K562 (cell line): ENCODE results near the gene MYO15B. TPM values are rescaled to one million over a fixed set of nuclear protein-coding genes. Genes with fewer than 3 reads are reported as not detected.

Source experiments
- BHLHE40 ChIP-seq: IDR thresholded peaks from 2 replicates; pipeline ENCODE4 v1.6.1; 2011; ENCODE audit warnings: low read length, improper control_type of control experiment
- CBX2 ChIP-seq: fragments of 200-600 bp; sonication (generic); IDR thresholded peaks from one replicate; pipeline ENCODE4 v1.6.1; 2012; ENCODE audit warnings: mild to moderate bottlenecking, low read length, inconsistent platforms; ENCODE audit not compliant: insufficient read depth, poor library complexity, severe bottlenecking
- CHD2 ChIP-seq: IDR thresholded peaks from 2 replicates; pipeline ENCODE4 v1.6.1; 2011; ENCODE audit warnings: low read depth, low read length
- E2F3 ChIP-seq: fragments of 250-450 bp; sonication (Bioruptor Pico); IDR thresholded peaks from 2 replicates; pipeline ENCODE4 v1.4.0; 2020; ENCODE audit warnings: mild to moderate bottlenecking
- FOSL1 ChIP-seq: fragments of 200-800 bp; sonication (Bioruptor generic); conservative IDR thresholded peaks from 2 replicates; pipeline ENCODE4 v1.6.1; 2016; ENCODE audit warnings: missing genetic modification characterization, missing compliant biosample characterization
- KAT2B ChIP-seq: IDR thresholded peaks from one replicate; pipeline ENCODE4 v1.6.1; 2012; ENCODE audit warnings: low read depth, mild to moderate bottlenecking, control low read depth, inconsistent platforms, low read length, moderate library complexity
- MECOM ChIP-seq: fragments of 250-450 bp; sonication (Bioruptor Pico); IDR thresholded peaks from 2 replicates; pipeline ENCODE4 v1.8.0; 2022; ENCODE audit warnings: inconsistent platforms
- NFYB ChIP-seq: IDR thresholded peaks from 2 replicates; pipeline ENCODE4 v1.6.1; 2011; ENCODE audit warnings: mild to moderate bottlenecking, moderate library complexity; ENCODE audit not compliant: insufficient read length; ENCODE audit errors: extremely low read depth
- PHB2 ChIP-seq: fragments of 450-650 bp; IDR thresholded peaks from 2 replicates; pipeline ENCODE4 v1.6.1; 2017; ENCODE audit warnings: low read depth
- POLR2H ChIP-seq: IDR thresholded peaks from 2 replicates; pipeline ENCODE4 v1.6.1; 2016; ENCODE audit warnings: missing genetic modification characterization, low read depth, mild to moderate bottlenecking, control low read depth, missing compliant biosample characterization, moderate library complexity
- RBM39 ChIP-seq: fragments of 200-400 bp; formaldehyde crosslinking; optimal IDR thresholded peaks from 2 replicates; pipeline ENCODE3; 2018; ENCODE audit warnings: low read depth, low read length
- REST ChIP-seq, 2 experiments: fragments of 450-650 bp; formaldehyde crosslinking in 1 of 2; IDR thresholded peaks; 2 replicates each; pipeline versions ENCODE4 v1.4.0 to v1.6.1; 2014 to 2020; ENCODE audit warnings: mild to moderate bottlenecking in 2 of 2, borderline replicate concordance in 1 of 2, low read depth in 1 of 2
- SMARCE1 ChIP-seq: fragments of 450-650 bp; IDR thresholded peaks from 2 replicates; pipeline ENCODE4 v1.7.1; 2016; ENCODE audit warnings: mild to moderate bottlenecking
- THRB ChIP-seq: fragments of 450-650 bp; formaldehyde crosslinking; conservative IDR thresholded peaks from 2 replicates; pipeline ENCODE4 v1.4.0; 2022; ENCODE audit warnings: mild to moderate bottlenecking, missing genetic modification characterization
- TRIM28 ChIP-seq: fragments of 450-650 bp; IDR thresholded peaks from 2 replicates; pipeline ENCODE4 v1.6.1; 2017
- ZBTB8A ChIP-seq: fragments of 450-650 bp; IDR thresholded peaks from 2 replicates; pipeline ENCODE4 v1.6.1; 2018; ENCODE audit warnings: mild to moderate bottlenecking, moderate library complexity; ENCODE audit not compliant: partially characterized antibody
- ZNF143 ChIP-seq: sonication (generic); formaldehyde crosslinking; IDR thresholded peaks from 2 replicates; pipeline ENCODE4 v1.9.0; 2022; ENCODE audit warnings: mild to moderate bottlenecking, missing genetic modification reagents
- ZNF197 ChIP-seq: fragments of 200-800 bp; sonication (Bioruptor generic); IDR thresholded peaks from 2 replicates; pipeline ENCODE4 v1.6.1; 2016; ENCODE audit warnings: low read depth, missing genetic modification characterization, missing compliant biosample characterization
- ZNF311 ChIP-seq: fragments of 250-450 bp; sonication (Bioruptor Pico); IDR thresholded peaks from 2 replicates; pipeline ENCODE4 v1.4.0; 2020; ENCODE audit warnings: mild to moderate bottlenecking, moderate library complexity
- ZNF551 ChIP-seq: fragments of 250-450 bp; sonication (Bioruptor Pico); IDR thresholded peaks from 2 replicates; pipeline ENCODE4 v1.5.0; 2021; ENCODE audit warnings: mild to moderate bottlenecking, moderate library complexity
- polyA plus RNA-seq, 8 experiments: library from polyadenylated mRNA; depleted of rRNA in 4 of 8; stranded (reverse) in 5 of 8; unstranded in 3 of 8; fragments of >200 nt; fragmentation: Nextera tagmentation in 2 of 8; fragmentation: Illumina TruSeq in 1 of 8; extraction: Ambion mirVana in 2 of 8; extraction: Trizol in 1 of 8; gene quantifications; 2 replicates each; pipeline versions ENCODE4 v1.2.1 to v1.2.3, GENCODE V29; 2011 to 2014; ENCODE audit warnings: inconsistent platforms in 1 of 8, missing spikeins in 1 of 8
- total RNA-seq, 7 experiments: library from RNA; depleted of rRNA in 6 of 7; stranded (reverse); fragments of >200 nt in 6 of 7; fragmentation: Illumina TruSeq in 2 of 7; extraction: Trizol in 2 of 7; gene quantifications; 2 replicates each; pipeline versions ENCODE4 v1.2.1 to v1.2.3, GENCODE V29; 2011 to 2021; ENCODE audit warnings: low replicate concordance in 1 of 7
- TF ChIP-seq, protein P1 (sequence below): fragments of 450-650 bp; formaldehyde crosslinking; IDR thresholded peaks from 2 replicates; pipeline ENCODE4 v1.4.0; 2020; ENCODE audit warnings: mild to moderate bottlenecking, moderate library complexity

Gene MYO15B
- total and polyA plus RNA-seq, 9 of the 15 experiments (the other 6 are each of a cell fraction or from before 2014, with no cell fraction given): 0.05 to 3.1 (median 0.83) TPM; not detected in 2

DNA sequence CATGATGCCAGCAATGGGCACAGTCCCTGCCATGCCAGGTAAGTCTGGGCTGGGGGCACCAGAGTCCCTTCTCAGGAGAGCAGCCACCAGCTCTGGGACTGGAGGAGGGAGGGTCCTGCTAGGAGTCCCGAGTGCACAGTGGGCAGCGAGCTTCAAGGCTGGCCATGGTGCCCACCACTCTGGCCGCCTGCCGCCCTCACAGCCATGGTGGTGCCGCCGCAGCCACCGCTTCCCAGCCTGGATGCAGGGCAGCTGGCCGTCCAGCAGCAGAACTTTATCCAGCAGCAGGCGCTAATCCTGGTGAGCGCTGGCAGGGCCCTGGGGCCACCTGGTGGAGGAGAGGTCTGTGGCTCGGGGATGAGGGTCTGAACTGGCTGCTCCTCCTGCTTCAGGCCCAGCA is 27.7 kb downstream of the MYO15B start (continued):
- TF ChIP-seq ZBTB8A (no peak), ZNF197 (CRISPR knock-in tag) (no peak), BHLHE40 (no peak), MECOM (no peak), E2F3 (CRISPR knock-in tag) (no peak), TRIM28 (no peak), RBM39 (no peak), POLR2H (tag) (no peak), REST (IDR thresholded peaks at IDR 0.05; ENCODE audit: borderline replicate concordance) (no peak), REST (CRISPR knock-in tag; IDR thresholded peaks at IDR 0.05; ENCODE audit: low read depth) (no peak), PHB2 (no peak), KAT2B (peak; percentile 78), ZNF551 (no peak), CBX2 (no peak), ZNF311 (CRISPR knock-in tag) (no peak), CHD2 (no peak), THRB (CRISPR knock-in tag) (no peak), FOSL1 (no peak), NFYB (no peak), SMARCE1 (no peak), ZNF143 (CRISPR knock-in tag) (no peak)
- TF ChIP-seq, protein P1, sequence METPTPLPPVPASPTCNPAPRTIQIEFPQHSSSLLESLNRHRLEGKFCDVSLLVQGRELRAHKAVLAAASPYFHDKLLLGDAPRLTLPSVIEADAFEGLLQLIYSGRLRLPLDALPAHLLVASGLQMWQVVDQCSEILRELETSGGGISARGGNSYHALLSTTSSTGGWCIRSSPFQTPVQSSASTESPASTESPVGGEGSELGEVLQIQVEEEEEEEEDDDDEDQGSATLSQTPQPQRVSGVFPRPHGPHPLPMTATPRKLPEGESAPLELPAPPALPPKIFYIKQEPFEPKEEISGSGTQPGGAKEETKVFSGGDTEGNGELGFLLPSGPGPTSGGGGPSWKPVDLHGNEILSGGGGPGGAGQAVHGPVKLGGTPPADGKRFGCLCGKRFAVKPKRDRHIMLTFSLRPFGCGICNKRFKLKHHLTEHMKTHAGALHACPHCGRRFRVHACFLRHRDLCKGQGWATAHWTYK (CRISPR knock-in tag): no peak
